ENCODE results near the gene FGF13.

FGF13 gene

GRCh38 chrX:138664016-138664415 is 47.5 kb downstream of the FGF13 start:
- DNase-seq (ENCODE audit: low read depth): no peak

GRCh38 chrX:138651494-138651893 is 60.0 kb downstream of the FGF13 start:
- DNase-seq (ENCODE audit: low read depth): no peak

GRCh38 chrX:138648568-138648967 is 62.9 kb downstream of the FGF13 start:
- DNase-seq (ENCODE audit: low read depth): no peak

- no peak for DNase-seq (ENCODE audit: low read depth)
These were observed 72.5 kb downstream of the FGF13 start for GRCh38 chrX:138638996-138639395.

All from stimulated activated CD8-positive, alpha-beta memory T cell treated with anti-CD3 and anti-CD28 coated beads, Interleukin-4, amount 100 ng/mL, for 24 hours (primary cell).